GM20000 (cell line): ENCODE results near the gene ST6GALNAC3.

Experiments
- DNase-seq: peaks from one replicate; pipeline ENCODE4 v3.0.0; 2012; ENCODE audit warnings: low spot score
- CTCF ChIP-seq: IDR thresholded peaks from 2 replicates; pipeline ENCODE4 v1.5.1; 2012; ENCODE audit warnings: mild to moderate bottlenecking, control low read depth; ENCODE audit errors: extremely low read depth, missing control alignments

The ST6GALNAC3 gene

GRCh38 chr1:76266762-76267161 is 192.2 kb downstream of the ST6GALNAC3 start:
- no peak for TF ChIP-seq CTCF
- DNase-seq = no peak

- TF ChIP-seq CTCF = no peak
- no peak for DNase-seq
Observed at GRCh38 chr1:76267631-76268030, 193.1 kb downstream of the ST6GALNAC3 start.

- no peak for DNase-seq
- no peak for TF ChIP-seq CTCF
Observed at GRCh38 chr1:76268341-76268740, 193.8 kb downstream of the ST6GALNAC3 start.

GRCh38 chr1:76269155-76269554 is 194.6 kb downstream of the ST6GALNAC3 start:
- no peak for TF ChIP-seq CTCF
- DNase-seq = no peak

GRCh38 chr1:76274302-76274701 is 199.8 kb downstream of the ST6GALNAC3 start:
- TF ChIP-seq CTCF = no peak
- DNase-seq = no peak

GRCh38 chr1:76274718-76275117 is 200.2 kb downstream of the ST6GALNAC3 start:
- no peak for TF ChIP-seq CTCF
- no peak for DNase-seq

GRCh38 chr1:76278711-76279100 is 204.2 kb downstream of the ST6GALNAC3 start:
- TF ChIP-seq CTCF = no peak
- DNase-seq = no peak
